Stimulated activated CD4-positive, alpha-beta T cell treated with anti-CD3 and anti-CD28 coated beads, Interleukin-4, amount 100 ng/mL, for 24 hours (primary cell): ENCODE measurements around the gene ZNF593.

Experiments
- DNase-seq: peaks from one replicate; pipeline ENCODE4 v3.0.0-alpha.2; 2020

Gene ZNF593

GRCh38 chr1:26213335-26213905, 43.7 kb downstream of the ZNF593 start:
- no peak for DNase-seq

- no peak for DNase-seq
Measured at GRCh38 chr1:26215246-26215645, 45.5 kb downstream of the ZNF593 start.

GRCh38 chr1:26218906-26219494, 49.3 kb downstream of the ZNF593 start:
- DNase-seq: no peak
